GM18951 (cell line): Measurements from ENCODE around the gene SV2B.

Source experiments
- POLR2A ChIP-seq: IDR thresholded peaks from 4 replicates; pipeline ENCODE4 v1.6.1; 2011; ENCODE audit warnings: mild to moderate bottlenecking; ENCODE audit not compliant: insufficient read length, insufficient read depth; ENCODE audit errors: extremely low read depth
- in situ Hi-C: fragments of 300-500 bp; cut with MboI; formaldehyde crosslinking; loops from one replicate; pipeline ENCODE4 v1.12.0; 2022; ENCODE audit warnings: low sequenced_read_pairs, mixed read lengths, inconsistent platforms; ENCODE audit not compliant: unreplicated experiment

SV2B gene

GRCh38 chr15:91275844-91276243 lies 175.8 kb downstream of the SV2B start:
- TF ChIP-seq POLR2A: no peak

GRCh38 chr15:91278951-91279350 lies 178.9 kb downstream of the SV2B start:
- in situ Hi-C loops: no loop called here
- TF ChIP-seq POLR2A: no peak

More at GRCh38 chr15:91275844-91276243, 175.8 kb downstream of the SV2B start:
- in situ Hi-C loops: no loop called here

GRCh38 chr15:91279486-91279885 lies 179.4 kb downstream of the SV2B start:
- in situ Hi-C loops: no loop called here
- TF ChIP-seq POLR2A: no peak

- in situ Hi-C loops: no loop called here
- TF ChIP-seq POLR2A: no peak
Measured at GRCh38 chr15:91281947-91282346, 181.9 kb downstream of the SV2B start.

- in situ Hi-C loops: no loop called here
- TF ChIP-seq POLR2A: no peak
Measured at GRCh38 chr15:91282486-91282885, 182.4 kb downstream of the SV2B start.

DNA sequence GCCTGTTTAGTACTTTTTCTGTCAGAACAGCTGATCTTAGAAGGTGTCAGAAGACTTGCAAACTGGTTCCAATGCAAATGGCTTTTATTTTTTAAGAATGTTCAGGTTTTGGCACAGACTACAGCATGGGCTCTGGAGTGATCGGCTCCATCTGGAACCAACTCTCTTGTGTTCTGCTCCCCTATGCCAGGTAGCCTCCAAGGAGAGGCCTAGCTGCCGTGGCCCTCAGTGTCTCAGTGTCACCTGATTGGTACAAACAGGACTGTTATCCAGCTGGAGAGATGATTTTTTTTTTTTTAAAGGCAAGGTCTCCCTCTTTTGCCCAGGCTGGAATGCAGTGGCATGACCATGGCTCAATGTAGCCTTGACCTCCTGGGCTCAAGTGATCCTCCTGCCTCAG lies 183.1 kb downstream of the SV2B start:
- TF ChIP-seq POLR2A: no peak
- in situ Hi-C loops: no loop called here

- in situ Hi-C loops: no loop called here
- no peak for TF ChIP-seq POLR2A
Measured at GRCh38 chr15:91284758-91285466, 184.9 kb downstream of the SV2B start.

DNA sequence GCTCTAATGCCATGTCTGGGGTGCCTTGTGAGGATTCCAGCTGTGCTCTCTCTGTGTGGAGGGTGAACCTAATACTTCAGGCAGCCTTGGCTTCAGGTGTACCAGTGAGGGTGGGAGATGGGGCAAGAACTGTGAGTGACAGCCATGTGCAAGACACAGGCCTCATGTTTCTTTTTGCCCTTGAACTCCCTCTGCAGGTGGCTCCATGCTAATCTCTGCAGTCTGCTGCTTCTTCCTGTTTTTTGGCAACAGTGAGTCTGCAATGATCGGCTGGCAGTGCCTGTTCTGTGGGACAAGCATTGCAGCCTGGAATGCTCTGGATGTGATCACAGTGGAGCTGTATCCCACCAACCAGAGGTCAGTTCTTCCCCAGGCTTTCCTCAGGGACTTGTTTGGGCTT lies 189.3 kb downstream of the SV2B start:
- in situ Hi-C loops: no loop called here
- TF ChIP-seq POLR2A: no peak

DNA sequence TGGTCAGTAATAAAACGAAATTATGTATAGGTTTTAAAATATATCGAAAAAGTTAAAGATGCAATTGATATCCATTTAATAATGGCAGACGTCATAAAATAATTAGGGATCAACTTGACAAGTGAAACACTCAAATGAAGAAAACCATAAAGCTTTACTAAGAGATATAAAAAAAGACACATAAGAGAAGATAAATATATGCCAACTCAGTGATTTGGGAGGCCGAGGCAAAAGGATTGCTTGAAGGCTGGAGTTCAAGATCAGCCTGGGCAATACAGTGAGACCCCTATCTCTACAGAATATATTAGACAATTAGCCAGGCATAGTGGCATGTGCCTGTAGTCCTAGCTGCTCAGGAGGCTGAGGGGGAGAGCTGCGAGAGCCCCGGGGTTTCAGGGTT lies 190.5 kb downstream of the SV2B start:
- TF ChIP-seq POLR2A: no peak
- in situ Hi-C loops: no loop called here

GRCh38 chr15:91291673-91292072 lies 191.6 kb downstream of the SV2B start:
- in situ Hi-C loops: no loop called here

GRCh38 chr15:91294344-91294743 lies 194.3 kb downstream of the SV2B start:
- TF ChIP-seq POLR2A: no peak
- in situ Hi-C loops: no loop called here

More at GRCh38 chr15:91291673-91292072, 191.6 kb downstream of the SV2B start:
- TF ChIP-seq POLR2A: no peak

DNA sequence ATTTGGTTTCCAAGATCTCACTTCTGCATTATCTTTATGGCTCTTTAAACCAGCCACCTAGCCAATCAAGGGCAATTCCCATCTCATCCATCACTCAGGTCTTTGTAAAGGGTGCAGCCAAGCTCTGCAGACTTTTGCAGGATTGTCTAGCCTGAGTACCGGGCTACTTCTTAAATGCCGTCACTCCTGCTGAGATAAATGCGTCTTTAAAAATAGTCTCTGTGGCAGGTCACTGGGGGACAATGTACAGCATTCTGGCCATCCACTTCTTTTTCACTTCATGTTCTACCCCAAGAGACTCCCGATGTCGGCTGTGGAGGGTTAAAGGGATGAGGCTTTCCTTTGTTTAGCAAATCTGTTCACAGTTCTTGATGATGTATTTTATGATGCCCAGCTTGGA lies 194.7 kb downstream of the SV2B start:
- in situ Hi-C loops: no loop called here
- no peak for TF ChIP-seq POLR2A

GRCh38 chr15:91298101-91298500 lies 198.0 kb downstream of the SV2B start:
- in situ Hi-C loops: no loop called here
- no peak for TF ChIP-seq POLR2A

DNA sequence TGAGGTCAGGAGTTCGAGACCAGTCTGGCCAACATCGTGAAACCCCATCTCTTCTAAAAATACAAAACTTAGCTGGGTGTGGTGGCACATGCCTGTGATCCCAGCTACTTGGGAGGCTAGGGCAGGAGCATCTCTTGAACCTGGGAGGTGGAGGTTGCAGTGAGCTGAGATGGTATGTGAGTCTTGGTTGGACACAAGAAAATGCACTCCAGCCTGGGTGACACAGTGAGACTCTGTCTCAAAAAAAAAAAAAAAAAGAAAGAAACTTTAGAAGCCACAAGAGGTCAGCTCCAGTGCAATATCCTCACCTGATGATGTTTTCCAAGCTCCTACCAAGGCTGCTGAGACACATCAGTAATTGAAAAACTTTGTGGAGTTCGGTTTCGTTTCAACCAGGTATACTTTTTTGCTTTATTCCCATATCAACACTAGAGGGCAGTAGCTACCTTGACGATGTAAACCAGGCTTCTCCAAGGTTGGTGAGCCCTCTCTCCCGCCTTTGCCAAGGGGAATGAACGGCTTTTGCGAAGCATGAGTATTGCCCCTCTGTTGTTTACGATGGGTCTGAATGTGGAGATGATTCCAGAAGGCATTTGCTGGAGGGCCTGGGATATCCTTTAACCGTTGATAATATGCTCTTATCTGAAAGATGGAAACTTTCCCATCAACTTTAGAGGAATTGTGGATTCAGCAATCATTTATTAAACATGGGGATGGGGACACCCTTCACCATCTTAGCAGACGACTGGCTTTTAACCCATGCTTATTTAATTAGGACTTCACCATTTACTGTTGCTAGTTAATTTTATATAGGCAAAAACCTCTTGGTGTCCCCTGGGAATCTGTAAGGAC lies 202.8 kb downstream of the SV2B start:
- in situ Hi-C loops: loop anchor here (10.0 to 25.0 kb wide), 2 partner anchors 384 to 782 kb away; no protein-coding TSS in a partner anchor

More for the DNA sequence above, 202.8 kb downstream of the SV2B start:
- TF ChIP-seq POLR2A: no peak
